ENCODE results near the gene LTN1.

GRCh38 chr21:28974531-28975227 lies 18.0 kb downstream of the LTN1 start:
- TF ChIP-seq MAX (IDR thresholded peaks at IDR 0.05; ENCODE audit: low read depth, low read length) (no peak), CTCF (IDR thresholded peaks at IDR 0.05; ENCODE audit: low read depth, low read length) (no peak), POLR2A (IDR thresholded peaks at IDR 0.05; ENCODE audit: extremely low read depth, insufficient read length) (no peak), MYC (IDR thresholded peaks at IDR 0.05; ENCODE audit: low read depth, low read length) (no peak)
